GM21737 (cell line): ENCODE measurements around the gene CTXN1.

Experiments used
- ATAC-seq: cut with Tn5 transposase; IDR thresholded peaks from one replicate; pipeline ENCODE4 v1.9.1; 2021; ENCODE audit warnings: mild to moderate bottlenecking, moderate library complexity; ENCODE audit not compliant: unreplicated experiment

CTXN1 gene

GRCh38 chr19:7915250-7916102 lies 10.5 kb downstream of the CTXN1 start:
- no peak for ATAC-seq

- ATAC-seq = no peak
Measured at GRCh38 chr19:7914598-7915045, 11.3 kb downstream of the CTXN1 start, which contains the start of gene TGFBR3L. Gene TGFBR3L, plus strand, starts transcription at chr19:7914830.

GRCh38 chr19:7914099-7914498 lies 11.8 kb downstream of the CTXN1 start:
- no peak for ATAC-seq

- ATAC-seq = no peak
Measured at GRCh38 chr19:7913652-7914051, 12.3 kb downstream of the CTXN1 start.

GRCh38 chr19:7912697-7913564 lies 13.0 kb downstream of the CTXN1 start:
- no peak for ATAC-seq

- ATAC-seq = no peak
Measured at GRCh38 chr19:7912144-7912696, 13.7 kb downstream of the CTXN1 start.

GRCh38 chr19:7911508-7912143 lies 14.3 kb downstream of the CTXN1 start:
- no peak for ATAC-seq

GRCh38 chr19:7910321-7911161 lies 15.4 kb downstream of the CTXN1 start:
- ATAC-seq = no peak

- ATAC-seq = no peak
Measured at GRCh38 chr19:7909471-7910067, 16.4 kb downstream of the CTXN1 start.

GRCh38 chr19:7908742-7909461 lies 17.0 kb downstream of the CTXN1 start:
- ATAC-seq = no peak

GRCh38 chr19:7908078-7908699 lies 17.7 kb downstream of the CTXN1 start:
- ATAC-seq = no peak

GRCh38 chr19:7907544-7907943 lies 18.4 kb downstream of the CTXN1 start:
- no peak for ATAC-seq

GRCh38 chr19:7907122-7907521 lies 18.8 kb downstream of the CTXN1 start:
- no peak for ATAC-seq

GRCh38 chr19:7905859-7906258 lies 20.1 kb downstream of the CTXN1 start:
- ATAC-seq = no peak

GRCh38 chr19:7905268-7905667 lies 20.7 kb downstream of the CTXN1 start:
- ATAC-seq = no peak

GRCh38 chr19:7904074-7905020 lies 21.6 kb downstream of the CTXN1 start:
- ATAC-seq = peak; percentile 29
